ENCODE data around the gene PAX1.

PAX1 gene

GRCh38 chr20:21741266-21741665, 35.8 kb downstream of the PAX1 start:
- ChIA-PET CTCF (no interaction called here), POLR2A (no interaction called here)
- TF ChIP-seq ZNF384 (IDR thresholded peaks at IDR 0.05) (no peak), ARNT (IDR thresholded peaks at IDR 0.05) (no peak)
- no peak for DNase-seq (ENCODE audit: extremely low spot score)

- DNase-seq (ENCODE audit: extremely low spot score) = no peak
- TF ChIP-seq LEF1 (IDR thresholded peaks at IDR 0.05; ENCODE audit: borderline replicate concordance) = no peak
- no peak for TF ChIP-seq CTBP1 (IDR thresholded peaks at IDR 0.05; ENCODE audit: borderline replicate concordance)
- no peak for TF ChIP-seq FOXM1 (IDR thresholded peaks at IDR 0.05; ENCODE audit: borderline replicate concordance)
- no peak for TF ChIP-seq PKNOX1 (IDR thresholded peaks at IDR 0.05)
- TF ChIP-seq L3MBTL2 (conservative IDR thresholded peaks at IDR 0.05) = no peak
- no peak for TF ChIP-seq HDGF (IDR thresholded peaks at IDR 0.05; ENCODE audit: borderline replicate concordance)
- no peak for TF ChIP-seq BHLHE40 (IDR thresholded peaks at IDR 0.05; ENCODE audit: borderline replicate concordance)
- TF ChIP-seq SP1 (IDR thresholded peaks at IDR 0.05) = no peak
- POLR2A ChIA-PET = no interaction called here
- CTCF ChIA-PET = no interaction called here
Measured at GRCh38 chr20:21762646-21763045, 57.2 kb downstream of the PAX1 start.

- ChIA-PET CTCF (interaction anchor here (0.6 to 3.1 kb wide), 9 partner anchors 10 to 218 kb away, joined by 3 to 19 read pairs (median 3); partner anchors contain the start of gene PAX1), POLR2A (no interaction called here)
- TF ChIP-seq CTBP1 (IDR thresholded peaks at IDR 0.05; ENCODE audit: borderline replicate concordance) (no peak), SP1 (IDR thresholded peaks at IDR 0.05) (no peak), FOXK2 (IDR thresholded peaks at IDR 0.05) (no peak), BHLHE40 (IDR thresholded peaks at IDR 0.05; ENCODE audit: borderline replicate concordance) (no peak), SUZ12 (IDR thresholded peaks at IDR 0.05) (no peak), L3MBTL2 (conservative IDR thresholded peaks at IDR 0.05) (no peak), HDGF (IDR thresholded peaks at IDR 0.05; ENCODE audit: borderline replicate concordance) (no peak), ZNF384 (IDR thresholded peaks at IDR 0.05) (no peak), FOXM1 (IDR thresholded peaks at IDR 0.05; ENCODE audit: borderline replicate concordance) (no peak), ARNT (IDR thresholded peaks at IDR 0.05) (no peak), FOXA1 (IDR thresholded peaks at IDR 0.05) (no peak), ELF4 (IDR thresholded peaks at IDR 0.05) (no peak), NFRKB (IDR thresholded peaks at IDR 0.05) (no peak), PKNOX1 (IDR thresholded peaks at IDR 0.05) (no peak), TARDBP (IDR thresholded peaks at IDR 0.05) (no peak), LEF1 (IDR thresholded peaks at IDR 0.05; ENCODE audit: borderline replicate concordance) (no peak)
- no peak for DNase-seq (ENCODE audit: extremely low spot score)
Measured at GRCh38 chr20:21767200-21767738, 61.8 kb downstream of the PAX1 start.

GRCh38 chr20:21767739-21768223, 62.3 kb downstream of the PAX1 start:
- POLR2A ChIA-PET = no interaction called here
- DNase-seq (ENCODE audit: extremely low spot score) = peak; percentile 75

More at GRCh38 chr20:21767739-21768223, 62.3 kb downstream of the PAX1 start:
- no peak for TF ChIP-seq ZNF384 (IDR thresholded peaks at IDR 0.05)
- TF ChIP-seq L3MBTL2 (conservative IDR thresholded peaks at IDR 0.05) = no peak
- TF ChIP-seq CTBP1 (IDR thresholded peaks at IDR 0.05; ENCODE audit: borderline replicate concordance) = no peak
- CTCF ChIA-PET = interaction anchor here (0.6 to 3.1 kb wide), 10 partner anchors 10 to 477 kb away, joined by 3 to 19 read pairs (median 3); partner anchors contain the start of gene PAX1

Data from HEK293T (cell line).